H9 (cell line): ENCODE data around the gene SRGAP3. TPM values are rescaled to one million over a fixed set of nuclear protein-coding genes. Genes with fewer than 3 reads are reported as not detected.

Experiments
- DNase-seq: peaks from one replicate; pipeline ENCODE4 v3.0.0-alpha.2; 2017
- H2AFZ ChIP-seq: one replicate; pipeline ENCODE4 v1.6.1; 2013; ENCODE audit warnings: mild to moderate bottlenecking, low read length, control low read depth, moderate library complexity
- H2AK5ac ChIP-seq: 2 replicates; pipeline ENCODE4 v1.6.1; 2013; ENCODE audit warnings: low read length, control low read depth, mixed read lengths; ENCODE audit not compliant: insufficient read length
- H2BK120ac ChIP-seq: one replicate; pipeline ENCODE4 v1.6.1; 2013; ENCODE audit warnings: low read depth, mild to moderate bottlenecking, low read length, control low read depth, inconsistent platforms; ENCODE audit not compliant: poor library complexity, severe bottlenecking
- H2BK12ac ChIP-seq: 2 replicates; pipeline ENCODE4 v1.6.1; 2013; ENCODE audit warnings: low read length, control low read depth, mixed read lengths, low read depth; ENCODE audit not compliant: insufficient read length
- H2BK15ac ChIP-seq: 2 replicates; pipeline ENCODE4 v1.6.1; 2013; ENCODE audit warnings: low read depth, low read length, control low read depth
- H2BK20ac ChIP-seq: one replicate; pipeline ENCODE4 v1.6.1; 2013; ENCODE audit warnings: low read depth, mild to moderate bottlenecking, low read length, control low read depth, inconsistent platforms; ENCODE audit not compliant: poor library complexity, severe bottlenecking
- H2BK5ac ChIP-seq: 2 replicates; pipeline ENCODE4 v1.6.1; 2013; ENCODE audit warnings: low read length, control low read depth, mixed read lengths; ENCODE audit not compliant: insufficient read length
- H3K14ac ChIP-seq: 2 replicates; pipeline ENCODE4 v1.6.1; 2013; ENCODE audit warnings: low read length, control low read depth; ENCODE audit not compliant: insufficient read depth
- H3K18ac ChIP-seq: 2 replicates; pipeline ENCODE4 v1.6.1; 2013; ENCODE audit warnings: low read depth, mild to moderate bottlenecking, mixed read lengths, low read length, control low read depth; ENCODE audit not compliant: insufficient read length
- H3K23ac ChIP-seq: 2 replicates; pipeline ENCODE4 v1.6.1; 2013; ENCODE audit warnings: low read length, control low read depth, mixed read lengths, low read depth; ENCODE audit not compliant: insufficient read length
- H3K23me2 ChIP-seq: 2 replicates; pipeline ENCODE4 v1.6.1; 2013; ENCODE audit warnings: low read depth, mild to moderate bottlenecking, mixed read lengths, low read length, control low read depth; ENCODE audit not compliant: insufficient read length, poor library complexity, severe bottlenecking
- H3K27ac ChIP-seq: 2 replicates; pipeline ENCODE4 v1.5.1; 2013; ENCODE audit warnings: low read length, control low read depth, mixed read lengths, low read depth; ENCODE audit not compliant: insufficient read length
- H3K27me3 ChIP-seq: 2 replicates; pipeline ENCODE4 v1.6.1; 2013; ENCODE audit warnings: low read length, control low read depth, inconsistent platforms; ENCODE audit not compliant: insufficient read depth
- H3K4ac ChIP-seq: 2 replicates; pipeline ENCODE4 v1.6.1; 2013; ENCODE audit warnings: low read depth, mild to moderate bottlenecking, control low read depth, inconsistent platforms, low read length, moderate library complexity
- H3K4me1 ChIP-seq: 2 replicates; pipeline ENCODE4 v1.6.1; 2013; ENCODE audit warnings: low read length, control low read depth, inconsistent platforms; ENCODE audit not compliant: insufficient read depth
- H3K4me2 ChIP-seq: 2 replicates; pipeline ENCODE4 v1.6.1; 2013; ENCODE audit warnings: low read length, control low read depth, mixed read lengths; ENCODE audit not compliant: insufficient read length, insufficient read depth
- H3K56ac ChIP-seq: 2 replicates; pipeline ENCODE4 v1.6.1; 2013; ENCODE audit warnings: low read depth, mild to moderate bottlenecking, mixed read lengths, low read length, control low read depth; ENCODE audit not compliant: insufficient read length
- H3K79me1 ChIP-seq: 2 replicates; pipeline ENCODE4 v1.6.1; 2013; ENCODE audit warnings: low read depth, mild to moderate bottlenecking, moderate library complexity, low read length, control low read depth, inconsistent platforms; ENCODE audit not compliant: insufficient read depth, poor library complexity, severe bottlenecking
- H3K79me2 ChIP-seq: 2 replicates; pipeline ENCODE4 v1.6.1; 2013; ENCODE audit warnings: low read length, control low read depth, inconsistent platforms; ENCODE audit not compliant: insufficient read depth
- H3K9ac ChIP-seq: 2 replicates; pipeline ENCODE4 v1.6.1; 2013; ENCODE audit warnings: low read length, control low read depth, mixed read lengths; ENCODE audit not compliant: insufficient read length; ENCODE audit errors: extremely low read depth
- H3K9me3 ChIP-seq: one replicate; pipeline ENCODE4 v1.6.1; 2013; ENCODE audit warnings: low read depth, low read length, inconsistent platforms; ENCODE audit not compliant: control insufficient read depth
- H3T11ph ChIP-seq: one replicate; pipeline ENCODE4 v1.6.1; 2013; ENCODE audit warnings: mild to moderate bottlenecking, low read length, control low read depth, inconsistent platforms
- H4K20me1 ChIP-seq: one replicate; pipeline ENCODE4 v1.6.1; 2013; ENCODE audit not compliant: control insufficient read depth, insufficient read length, insufficient read depth
- H4K5ac ChIP-seq: 2 replicates; pipeline ENCODE4 v1.6.1; 2013; ENCODE audit warnings: low read depth, mild to moderate bottlenecking, mixed read lengths, low read length, control low read depth; ENCODE audit not compliant: insufficient read length
- H4K8ac ChIP-seq: replicated peaks from 2 replicates; pipeline ENCODE4 v1.6.1; 2013; ENCODE audit warnings: low read length, control low read depth, mixed read lengths, low read depth; ENCODE audit not compliant: insufficient read length
- H4K91ac ChIP-seq: 2 replicates; pipeline ENCODE4 v1.6.1; 2013; ENCODE audit warnings: low read depth, mild to moderate bottlenecking, moderate library complexity, mixed read lengths, low read length, control low read depth; ENCODE audit not compliant: insufficient read length
- H3K27ac Mint-ChIP-seq, 3 experiments: 2 replicates in 2 of 3; 3 replicates in 1 of 3; pipeline ENCODE4 v1.8.0; 2020 to 2021; ENCODE audit warnings: mixed read lengths in 3 of 3, mild to moderate bottlenecking in 1 of 3, moderate library complexity in 1 of 3
- H3K27me3 Mint-ChIP-seq: 2 replicates; pipeline ENCODE4 v1.8.0; 2021; ENCODE audit warnings: low read depth, mild to moderate bottlenecking, moderate library complexity, mixed read lengths
- H3K36me3 Mint-ChIP-seq, 3 experiments: 2 replicates in 2 of 3; 3 replicates in 1 of 3; pipeline ENCODE4 v1.8.0; 2020 to 2021; ENCODE audit warnings: low read depth in 3 of 3, mixed read lengths in 3 of 3; ENCODE audit not compliant: insufficient read depth in 1 of 3
- H3K4me1 Mint-ChIP-seq, 2 experiments: 2 replicates each; pipeline ENCODE4 v1.8.0; 2020; ENCODE audit warnings: mixed read lengths in 2 of 2
- H3K4me3 Mint-ChIP-seq, 2 experiments: 2 replicates in 1 of 2; 3 replicates in 1 of 2; pipeline ENCODE4 v1.8.0; 2020 to 2021; ENCODE audit warnings: mild to moderate bottlenecking in 2 of 2, mixed read lengths in 2 of 2, moderate library complexity in 1 of 2
- H3K9me3 Mint-ChIP-seq, 2 experiments: 2 replicates in 1 of 2; 3 replicates in 1 of 2; pipeline ENCODE4 v1.8.0; 2020; ENCODE audit warnings: mild to moderate bottlenecking in 2 of 2, mixed read lengths in 2 of 2, moderate library complexity in 1 of 2
- WGBS: extraction: QIAGEN DNeasy Blood & Tissue Kit; methylation state at CpG from one replicate; pipeline ENCODE4 v1.1.7; 2013; ENCODE audit warnings: missing lambda C conversion rate, low lambda C conversion rate, mixed read lengths; ENCODE audit not compliant: insufficient read length; ENCODE audit errors: extremely low coverage; 5-methylcytosine and 5-hydroxymethylcytosine counted together
- total RNA-seq: library from RNA; stranded (reverse); gene quantifications from 2 replicates; pipeline ENCODE4 v1.2.1, GENCODE V29; 2021
- TF ChIP-seq, protein P1 (sequence below): fragments of 200-600 bp; sonication (generic); conservative IDR thresholded peaks from 3 replicates; pipeline ENCODE4 v1.8.0; 2021; ENCODE audit warnings: antibody characterized with exemption, mild to moderate bottlenecking

Gene SRGAP3
- total RNA-seq, 1 experiment from 2014 or later = 3.4 TPM

DNA sequence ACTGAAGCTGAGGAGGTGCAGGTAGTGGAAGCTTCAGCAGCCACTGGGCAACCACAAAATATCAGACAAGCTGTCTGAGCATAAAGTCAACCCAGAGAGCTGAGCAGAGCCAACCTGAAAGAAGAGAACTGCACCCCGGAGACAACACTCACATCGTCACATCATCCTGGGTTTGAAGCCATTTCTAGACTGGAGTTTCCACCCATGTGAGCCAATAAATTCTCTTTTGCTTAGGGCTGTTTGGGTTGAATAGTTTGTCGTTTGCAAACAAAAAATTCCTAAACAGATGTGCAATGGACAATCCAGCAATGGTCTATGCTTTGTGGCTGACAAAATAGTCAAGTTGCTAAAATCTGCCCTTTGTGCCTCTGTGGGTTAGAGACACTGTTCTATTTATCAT is 270.9 kb downstream of the SRGAP3 start:
- TF ChIP-seq, protein P1, sequence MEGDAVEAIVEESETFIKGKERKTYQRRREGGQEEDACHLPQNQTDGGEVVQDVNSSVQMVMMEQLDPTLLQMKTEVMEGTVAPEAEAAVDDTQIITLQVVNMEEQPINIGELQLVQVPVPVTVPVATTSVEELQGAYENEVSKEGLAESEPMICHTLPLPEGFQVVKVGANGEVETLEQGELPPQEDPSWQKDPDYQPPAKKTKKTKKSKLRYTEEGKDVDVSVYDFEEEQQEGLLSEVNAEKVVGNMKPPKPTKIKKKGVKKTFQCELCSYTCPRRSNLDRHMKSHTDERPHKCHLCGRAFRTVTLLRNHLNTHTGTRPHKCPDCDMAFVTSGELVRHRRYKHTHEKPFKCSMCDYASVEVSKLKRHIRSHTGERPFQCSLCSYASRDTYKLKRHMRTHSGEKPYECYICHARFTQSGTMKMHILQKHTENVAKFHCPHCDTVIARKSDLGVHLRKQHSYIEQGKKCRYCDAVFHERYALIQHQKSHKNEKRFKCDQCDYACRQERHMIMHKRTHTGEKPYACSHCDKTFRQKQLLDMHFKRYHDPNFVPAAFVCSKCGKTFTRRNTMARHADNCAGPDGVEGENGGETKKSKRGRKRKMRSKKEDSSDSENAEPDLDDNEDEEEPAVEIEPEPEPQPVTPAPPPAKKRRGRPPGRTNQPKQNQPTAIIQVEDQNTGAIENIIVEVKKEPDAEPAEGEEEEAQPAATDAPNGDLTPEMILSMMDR = no peak
- DNase-seq = no peak
- no peak overlapping the region for H2BK12ac ChIP-seq
- no peak overlapping the region for H3K4me2 ChIP-seq
- no peak overlapping the region for H4K5ac ChIP-seq
- H2BK20ac ChIP-seq = no peak overlapping the region
- no peak overlapping the region for H3T11ph ChIP-seq
- peaks cover 26% of the 10 kb centered on the region for H3K27me3 Mint-ChIP-seq
- H3K9me3 Mint-ChIP-seq = peaks cover 0 to 5% of the 10 kb centered on the region in 2 experiments; a peak in 3 of 5 replicates
- H2AK5ac ChIP-seq = no peak overlapping the region
- H3K9me3 ChIP-seq = no peaks in the 10 kb centered on the region
- H3K23ac ChIP-seq = no peak overlapping the region
- no peak overlapping the region for H3K27ac ChIP-seq
- H2BK15ac ChIP-seq = no peak overlapping the region
- no peaks in the 10 kb centered on the region for H3K27me3 ChIP-seq
- no peaks in the 10 kb centered on the region for H4K20me1 ChIP-seq
- no peak overlapping the region for H2AFZ ChIP-seq
- no peak overlapping the region for H4K8ac ChIP-seq
- H3K4me1 ChIP-seq = no peaks in the 10 kb centered on the region; the same call in 1 of the 2 replicates
- H3K4me3 Mint-ChIP-seq = no peak overlapping the region
- no peak overlapping the region for H2BK120ac ChIP-seq
- no peak overlapping the region for H2BK5ac ChIP-seq
- H3K79me1 ChIP-seq = no peaks in the 10 kb centered on the region
- H3K36me3 Mint-ChIP-seq = 0 out of 7 replicates have a peak, but pooled peaks cover 0 to 1% (median 0%) of the 10 kb centered on the region in 3 experiments
- H3K79me2 ChIP-seq = no peaks in the 10 kb centered on the region
- no peak overlapping the region for H3K27ac Mint-ChIP-seq
- no CpG with 5 or more reads among the region's 3 CpGs for whole genome bisulfite sequencing
- no peak overlapping the region for H3K18ac ChIP-seq
- H3K9ac ChIP-seq = no peak overlapping the region
- H3K56ac ChIP-seq = no peak overlapping the region
- H3K4me1 Mint-ChIP-seq = peaks cover 4 to 8% of the 10 kb centered on the region in 2 experiments; a peak in 3 of 4 replicates
- H3K23me2 ChIP-seq = no peaks in the 10 kb centered on the region
- no peak overlapping the region for H3K4ac ChIP-seq
- H4K91ac ChIP-seq = no peak overlapping the region
- H3K14ac ChIP-seq = no peak overlapping the region
